GM08714 (cell line): Measurements from ENCODE around the gene TANK.

Source experiments
- H3K4me3 ChIP-seq: fragments of 200-500 bp; sonication (Bioruptor generic); 2 replicates; pipeline ENCODE4 v1.5.1; 2014; ENCODE audit warnings: mild to moderate bottlenecking, low read length, inconsistent platforms
- ZNF274 ChIP-seq: IDR thresholded peaks from 2 replicates; pipeline ENCODE4 v1.6.1; 2012; ENCODE audit warnings: mild to moderate bottlenecking, low read depth, low read length

The TANK gene

DNA sequence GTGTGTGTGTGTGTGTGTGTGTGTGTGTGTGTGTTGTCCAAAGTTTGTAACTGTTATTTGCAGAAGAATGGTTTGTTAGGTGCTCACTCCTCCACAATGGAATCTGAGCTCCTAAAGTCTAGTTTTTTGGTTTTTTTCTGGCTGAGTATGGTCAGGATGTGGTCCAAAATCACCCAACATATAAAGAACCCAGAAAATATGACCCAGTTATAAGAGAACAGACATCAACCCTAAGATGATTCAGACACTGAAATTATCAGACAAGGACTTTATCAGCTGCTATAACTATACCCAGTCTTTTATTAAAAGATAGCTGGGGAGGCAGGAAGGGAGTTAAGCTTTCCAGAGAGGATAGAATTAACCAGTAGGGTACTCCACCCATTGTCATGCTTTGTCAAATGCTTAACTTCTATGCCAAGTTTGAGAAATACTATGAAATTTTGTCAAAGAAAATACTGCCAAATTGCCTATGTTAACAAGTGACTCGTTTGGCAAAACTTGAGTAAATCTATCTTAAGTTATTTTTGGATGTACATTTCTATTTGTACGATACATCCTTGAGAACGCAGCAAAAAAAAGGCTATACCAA is 57.5 kb downstream of the TANK start:
- H3K4me3 ChIP-seq, result no peak overlapping the region
- TF ChIP-seq ZNF274, result no peak

DNA sequence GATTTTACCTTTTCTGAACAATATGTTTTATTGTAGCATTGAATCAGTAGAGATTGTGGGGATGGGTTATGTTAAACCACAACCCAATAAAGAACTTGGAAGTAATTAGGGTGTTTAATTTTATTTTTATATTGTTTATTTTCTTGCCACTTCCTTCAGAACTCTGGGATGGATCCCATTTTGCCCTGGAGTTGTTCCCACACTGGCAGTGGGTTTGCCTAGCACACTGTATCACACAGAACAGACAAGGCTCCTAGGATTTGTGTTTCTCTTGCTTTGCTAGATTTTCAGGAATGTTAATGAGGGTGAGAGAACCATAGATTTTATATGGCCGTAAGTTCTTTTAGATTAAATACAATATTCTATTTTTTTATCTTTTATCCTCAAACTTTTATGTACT is 59.0 kb downstream of the TANK start:
- H3K4me3 ChIP-seq, result no peak overlapping the region
- no peak for TF ChIP-seq ZNF274

DNA sequence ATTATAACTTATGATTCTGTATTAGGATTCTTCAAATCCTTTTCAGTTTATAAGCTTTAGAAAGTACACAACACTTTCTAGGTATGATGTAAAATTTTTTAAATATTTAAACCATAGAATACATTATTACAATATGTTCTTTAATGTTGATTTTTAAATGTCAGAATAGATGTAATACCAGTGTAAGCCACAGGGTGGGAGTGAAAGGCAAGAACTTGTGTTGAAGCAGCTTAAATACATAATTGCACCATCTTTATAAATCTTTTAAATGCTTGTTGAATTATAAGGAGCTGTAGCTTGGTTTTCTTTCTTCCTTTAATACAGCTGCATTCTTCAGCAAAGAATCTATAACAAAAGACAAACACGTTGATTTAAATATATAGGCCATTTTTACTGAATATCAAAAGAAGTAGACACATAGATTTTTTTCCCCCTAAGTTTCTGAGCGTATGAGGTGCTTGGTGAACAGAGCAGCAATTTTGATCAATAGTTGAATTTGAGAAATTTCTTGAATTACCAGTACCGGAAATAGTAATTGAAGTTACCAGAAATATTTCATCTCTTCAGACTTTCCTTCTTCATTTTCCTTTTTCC is 63.0 kb downstream of the TANK start:
- TF ChIP-seq ZNF274, result no peak
- no peak overlapping the region for H3K4me3 ChIP-seq

DNA sequence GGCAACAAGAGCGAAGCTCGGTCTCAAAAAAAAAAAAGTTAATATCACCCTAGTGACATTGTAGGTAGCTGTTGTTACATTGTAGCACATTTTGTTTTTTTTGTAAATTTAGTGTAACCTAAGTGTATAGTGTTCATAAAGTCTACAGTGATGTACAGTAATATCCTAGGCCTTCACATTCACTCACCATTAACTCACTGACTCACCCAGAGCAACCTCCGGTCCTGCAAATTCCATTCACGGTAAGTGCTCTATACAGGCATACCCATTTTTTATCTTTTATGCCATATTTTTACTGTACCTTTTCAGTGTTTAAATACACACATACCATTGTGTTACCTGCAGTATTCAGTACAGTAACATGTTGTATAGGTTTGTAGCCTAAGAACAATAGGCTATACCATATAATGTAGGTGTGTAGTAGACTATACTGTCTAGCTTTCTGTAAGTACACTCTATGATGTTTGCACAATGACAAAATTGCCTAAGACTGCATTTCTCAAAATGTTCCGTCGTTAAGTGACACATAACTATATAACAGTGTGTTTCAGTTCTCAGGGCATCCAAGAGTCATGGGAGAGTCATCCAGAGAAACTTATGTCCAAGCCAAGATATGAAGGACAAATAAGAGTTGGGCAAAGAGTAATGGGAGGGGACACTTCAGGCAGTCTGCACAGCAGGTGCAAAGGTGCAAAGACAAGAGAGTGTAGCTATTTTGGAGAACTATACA is 68.4 kb downstream of the TANK start:
- no peak for TF ChIP-seq ZNF274
- no peak overlapping the region for H3K4me3 ChIP-seq

GRCh38 chr2:161230959-161231358 is 70.7 kb downstream of the TANK start:
- no peak for TF ChIP-seq ZNF274
- H3K4me3 ChIP-seq, result no peak overlapping the region

- no peak for TF ChIP-seq ZNF274
- no peak overlapping the region for H3K4me3 ChIP-seq
Observed at GRCh38 chr2:161232571-161232970, 72.3 kb downstream of the TANK start.

DNA sequence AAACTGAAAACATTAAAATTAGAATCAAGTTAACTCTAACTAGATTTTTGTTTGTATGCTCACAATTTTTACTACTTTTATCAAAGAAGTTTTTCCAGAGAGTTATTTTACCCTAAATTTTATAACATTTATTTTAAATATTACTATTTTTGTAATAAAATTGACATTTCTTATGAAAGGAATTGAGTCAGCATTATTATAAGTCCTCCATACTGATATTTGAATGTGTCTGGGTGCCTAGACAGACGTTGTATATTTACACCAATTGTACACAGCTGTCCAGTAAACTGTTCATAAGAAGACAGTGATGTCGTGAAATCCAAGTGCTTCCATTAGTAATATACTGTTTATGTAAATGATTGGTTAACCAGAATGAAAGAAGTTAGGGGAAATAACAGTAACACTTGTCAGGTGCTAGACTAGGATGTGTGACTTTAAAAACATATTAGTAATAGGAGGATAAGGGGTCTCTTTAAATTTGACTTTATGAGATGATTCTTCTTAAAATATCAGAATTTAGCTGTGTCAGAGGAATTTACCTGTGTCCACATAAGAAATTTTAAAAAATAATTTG is 73.7 kb downstream of the TANK start:
- TF ChIP-seq ZNF274, result no peak
- H3K4me3 ChIP-seq, result no peak overlapping the region

DNA sequence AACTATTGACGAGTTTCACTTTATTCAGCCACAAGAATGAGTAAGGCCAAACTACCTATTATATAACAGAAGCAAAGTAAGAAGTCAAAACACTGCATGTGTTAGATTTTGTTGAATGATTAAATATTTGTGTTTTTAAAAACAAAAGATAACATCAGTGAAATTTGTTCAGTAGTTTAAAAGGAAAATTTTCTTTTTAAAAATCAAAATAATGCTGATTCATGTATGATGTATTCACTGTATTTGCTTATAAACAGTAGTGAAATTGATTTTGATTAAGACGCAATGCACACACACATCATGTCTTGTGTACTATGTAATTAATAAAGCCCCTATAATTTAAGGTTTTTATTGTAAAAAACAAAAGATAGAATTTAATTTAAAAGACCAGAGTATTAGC is 74.4 kb downstream of the TANK start:
- no peak overlapping the region for H3K4me3 ChIP-seq
- TF ChIP-seq ZNF274, result no peak

- H3K4me3 ChIP-seq, result peak overlapping the region; percentile 56; the same call in 1 of the 2 replicates
- TF ChIP-seq ZNF274, result no peak
Observed at GRCh38 chr2:161237392-161238264, 77.4 kb downstream of the TANK start.

- no peak for TF ChIP-seq ZNF274
- peak overlapping the region; percentile 56; the same call in 1 of the 2 replicates for H3K4me3 ChIP-seq
Observed at GRCh38 chr2:161238265-161238559, 78.0 kb downstream of the TANK start.

DNA sequence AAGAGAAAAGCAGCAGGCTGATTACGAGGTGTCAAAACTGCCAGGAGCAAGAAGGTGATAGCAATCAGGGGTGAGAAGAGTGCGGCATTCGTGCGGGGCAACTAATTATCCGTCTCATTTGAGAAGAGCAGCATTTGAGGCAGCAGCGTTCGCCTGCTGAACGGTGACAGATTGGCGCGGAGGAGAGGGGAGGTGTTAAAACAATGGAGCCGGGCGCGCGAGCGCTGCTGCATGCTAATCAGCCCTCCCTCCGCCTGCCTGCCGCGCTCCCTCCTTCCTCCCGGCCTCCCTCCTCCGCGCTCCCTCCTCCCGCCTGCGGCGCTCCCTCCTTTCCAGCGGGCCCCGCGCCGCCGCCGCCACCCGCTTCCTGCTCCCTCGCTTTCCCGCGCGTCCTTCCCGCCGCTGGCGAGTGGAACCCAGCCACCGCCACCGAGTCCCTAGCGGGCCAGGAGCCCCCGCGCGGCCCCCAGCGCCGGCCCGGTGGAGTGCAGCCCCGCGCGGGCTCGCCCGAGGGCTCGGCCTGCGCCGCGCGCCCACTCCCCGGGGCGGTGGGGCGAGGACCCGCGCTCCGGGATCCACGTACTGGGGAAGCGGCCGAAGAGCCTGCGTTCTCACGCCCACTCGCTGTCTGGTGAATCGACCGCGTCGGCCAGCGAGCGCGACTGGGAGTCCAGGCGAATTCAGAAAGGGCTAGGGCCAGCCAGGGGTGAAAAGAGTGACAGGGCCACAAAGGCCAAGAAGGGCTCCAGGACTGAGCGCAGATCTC is 78.5 kb downstream of the TANK start:
- TF ChIP-seq ZNF274, result no peak
- H3K4me3 ChIP-seq, result peak overlapping the region; percentile 56; the same call in 1 of the 2 replicates

DNA sequence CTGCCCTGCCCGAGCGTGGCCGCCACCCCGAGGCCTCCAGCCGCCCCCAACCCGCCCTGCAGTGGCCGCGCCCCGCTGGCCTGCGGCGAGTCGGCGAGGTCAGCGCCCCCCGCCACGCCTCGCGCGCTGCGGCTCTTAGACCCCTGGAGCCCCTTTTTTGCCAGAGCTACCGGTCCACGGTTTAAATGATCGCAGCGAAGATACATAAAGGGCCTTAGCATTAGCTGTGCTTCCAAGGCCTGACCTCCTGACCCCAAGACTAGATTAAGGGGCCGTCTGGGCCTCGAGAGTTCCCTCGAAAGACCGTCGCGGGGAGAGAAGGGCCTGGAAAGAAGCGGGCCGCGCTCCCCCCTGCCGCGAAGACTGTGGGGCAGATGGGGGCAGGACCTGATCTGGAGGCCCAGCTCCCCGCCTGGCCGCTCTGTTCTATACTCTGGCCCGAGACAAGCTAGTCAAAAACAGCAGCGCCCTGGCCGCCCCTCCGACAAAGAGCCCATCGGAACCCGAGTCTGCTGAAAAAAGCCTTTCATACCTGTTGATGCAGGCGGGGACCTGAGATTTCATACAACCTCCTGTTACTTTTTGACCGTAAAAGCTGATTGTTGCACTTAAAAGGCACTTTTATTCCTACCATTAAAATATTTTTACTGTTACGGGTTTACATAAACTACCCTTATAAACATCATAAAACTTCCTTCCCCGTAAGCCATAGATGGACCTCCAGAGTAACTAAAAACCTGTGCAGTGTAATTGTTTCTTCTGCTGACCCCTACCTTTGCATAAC is 79.3 kb downstream of the TANK start:
- H3K4me3 ChIP-seq, result no peak overlapping the region
- TF ChIP-seq ZNF274, result no peak

DNA sequence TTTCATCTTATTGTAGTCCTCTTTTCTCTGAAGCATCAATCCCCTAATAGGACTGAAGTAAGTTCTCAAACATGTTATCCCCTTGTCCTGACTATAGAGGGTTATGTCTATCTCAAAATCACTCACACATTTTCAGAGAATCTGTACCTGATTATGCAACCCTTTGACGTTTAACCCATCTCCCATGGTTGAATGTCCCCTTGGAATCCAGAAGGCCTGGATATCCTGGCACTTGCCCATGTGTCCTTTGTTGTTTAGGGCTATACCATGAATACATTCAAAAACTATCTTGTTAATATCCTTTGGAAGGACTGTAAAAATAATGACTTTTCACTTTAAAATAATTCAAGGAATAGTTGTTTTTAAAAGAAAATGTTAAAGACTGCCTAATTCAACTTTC is 81.7 kb downstream of the TANK start:
- no peak overlapping the region for H3K4me3 ChIP-seq
- no peak for TF ChIP-seq ZNF274
